NT2/D1 (cell line): ENCODE data around the gene NXPE4.

Source experiments
- SUZ12 ChIP-seq: IDR thresholded peaks from 2 replicates; pipeline ENCODE4 v1.6.1; 2011; ENCODE audit not compliant: insufficient read length, insufficient read depth; ENCODE audit errors: extremely low read depth
- YY1 ChIP-seq: IDR thresholded peaks from 2 replicates; pipeline ENCODE4 v1.6.1; 2011; ENCODE audit not compliant: insufficient read length, insufficient read depth
- ZNF274 ChIP-seq: IDR thresholded peaks from 2 replicates; pipeline ENCODE4 v1.6.1; 2011; ENCODE audit warnings: mild to moderate bottlenecking, low read depth, low read length

DNA sequence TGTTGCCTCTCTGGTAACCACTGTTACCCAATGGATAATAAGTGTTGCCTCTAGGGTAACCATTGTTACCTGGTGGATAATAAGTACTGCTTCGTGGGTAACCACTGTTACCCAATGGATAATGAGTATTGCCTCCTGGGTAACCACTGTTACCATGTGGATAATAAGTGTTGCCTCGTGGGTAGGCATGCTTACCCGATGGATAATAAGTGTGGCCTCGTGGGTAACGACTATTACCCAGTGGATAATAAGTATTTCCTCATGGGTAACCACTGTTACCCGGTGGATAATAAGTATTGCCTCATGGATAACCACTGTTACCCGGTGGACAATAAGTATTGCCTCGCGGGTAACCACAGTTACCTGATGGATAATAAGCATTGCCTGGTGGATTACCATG, 13.8 kb upstream of the NXPE4 start:
- TF ChIP-seq YY1 (no peak), ZNF274 (no peak), SUZ12 (no peak)
